ENCODE measurements around the gene CHN2. TPM values are rescaled to one million over a fixed set of nuclear protein-coding genes. Genes with fewer than 3 reads are reported as not detected.

Gene CHN2
- total RNA-seq, 1 donor from 2014 or later = 5.7 TPM

DNA sequence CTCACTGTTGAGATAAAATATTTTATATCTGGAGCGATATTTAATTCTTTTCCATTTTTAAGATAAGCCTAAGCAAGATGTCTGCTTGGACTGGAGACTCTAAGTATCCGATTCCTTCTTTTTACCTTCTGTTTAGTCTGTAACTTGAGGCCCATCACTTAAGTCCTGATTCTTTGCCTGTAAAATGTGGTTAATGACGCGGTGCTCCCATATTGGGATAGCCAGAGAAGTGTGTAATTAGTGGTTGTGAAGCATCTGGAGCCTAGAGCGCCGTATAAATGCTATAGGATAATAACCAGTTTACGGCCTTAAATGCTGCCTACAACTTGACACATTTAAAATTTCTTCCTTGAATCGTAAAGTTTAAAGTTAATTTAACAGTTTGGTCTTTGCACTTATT, 132.9 kb downstream of the CHN2 start:
- H3K4me3 ChIP-seq (ENCODE audit: low read depth, low read length) = no peak overlapping the region
- TF ChIP-seq, protein P1, sequence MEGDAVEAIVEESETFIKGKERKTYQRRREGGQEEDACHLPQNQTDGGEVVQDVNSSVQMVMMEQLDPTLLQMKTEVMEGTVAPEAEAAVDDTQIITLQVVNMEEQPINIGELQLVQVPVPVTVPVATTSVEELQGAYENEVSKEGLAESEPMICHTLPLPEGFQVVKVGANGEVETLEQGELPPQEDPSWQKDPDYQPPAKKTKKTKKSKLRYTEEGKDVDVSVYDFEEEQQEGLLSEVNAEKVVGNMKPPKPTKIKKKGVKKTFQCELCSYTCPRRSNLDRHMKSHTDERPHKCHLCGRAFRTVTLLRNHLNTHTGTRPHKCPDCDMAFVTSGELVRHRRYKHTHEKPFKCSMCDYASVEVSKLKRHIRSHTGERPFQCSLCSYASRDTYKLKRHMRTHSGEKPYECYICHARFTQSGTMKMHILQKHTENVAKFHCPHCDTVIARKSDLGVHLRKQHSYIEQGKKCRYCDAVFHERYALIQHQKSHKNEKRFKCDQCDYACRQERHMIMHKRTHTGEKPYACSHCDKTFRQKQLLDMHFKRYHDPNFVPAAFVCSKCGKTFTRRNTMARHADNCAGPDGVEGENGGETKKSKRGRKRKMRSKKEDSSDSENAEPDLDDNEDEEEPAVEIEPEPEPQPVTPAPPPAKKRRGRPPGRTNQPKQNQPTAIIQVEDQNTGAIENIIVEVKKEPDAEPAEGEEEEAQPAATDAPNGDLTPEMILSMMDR (IDR thresholded peaks at IDR 0.05; ENCODE audit: insufficient read depth, low read length, poor library complexity, severe bottlenecking) = no peak
- H3K27me3 ChIP-seq (ENCODE audit: control insufficient read depth, insufficient read depth, low read length) = no peaks in the 10 kb centered on the region
- no peak for DNase-seq (ENCODE audit: low read depth)
- no peaks in the 10 kb centered on the region for H3K36me3 ChIP-seq (ENCODE audit: control insufficient read depth, insufficient read depth, low read length)

DNA sequence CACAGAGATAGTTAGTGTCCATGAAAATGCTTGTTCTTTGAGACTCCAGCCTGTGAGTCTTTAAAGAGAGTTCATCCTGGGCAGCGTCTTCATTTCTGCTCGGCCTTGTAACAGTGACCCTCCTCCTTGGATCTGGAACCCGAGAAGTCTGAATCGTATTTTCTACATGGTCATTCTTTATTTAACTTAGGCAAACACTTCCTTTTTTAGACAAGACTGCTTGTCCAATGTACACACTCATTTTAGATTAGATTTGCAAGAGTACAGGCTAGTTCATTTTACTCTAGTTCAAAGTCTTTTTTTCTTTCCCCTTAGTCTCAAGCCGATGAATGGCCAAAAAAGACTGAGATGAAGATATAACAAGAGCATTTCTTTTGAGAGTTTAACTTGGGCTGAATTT, 133.5 kb downstream of the CHN2 start:
- Histone ChIP-seq H3K27me3 (ENCODE audit: control insufficient read depth, insufficient read depth, low read length) (no peaks in the 10 kb centered on the region), H3K36me3 (ENCODE audit: control insufficient read depth, insufficient read depth, low read length) (no peaks in the 10 kb centered on the region), H3K4me3 (ENCODE audit: low read depth, low read length) (no peak overlapping the region)
- no peak for DNase-seq (ENCODE audit: low read depth)
- TF ChIP-seq, protein P1 (IDR thresholded peaks at IDR 0.05; ENCODE audit: insufficient read depth, low read length, poor library complexity, severe bottlenecking) = no peak

DNA sequence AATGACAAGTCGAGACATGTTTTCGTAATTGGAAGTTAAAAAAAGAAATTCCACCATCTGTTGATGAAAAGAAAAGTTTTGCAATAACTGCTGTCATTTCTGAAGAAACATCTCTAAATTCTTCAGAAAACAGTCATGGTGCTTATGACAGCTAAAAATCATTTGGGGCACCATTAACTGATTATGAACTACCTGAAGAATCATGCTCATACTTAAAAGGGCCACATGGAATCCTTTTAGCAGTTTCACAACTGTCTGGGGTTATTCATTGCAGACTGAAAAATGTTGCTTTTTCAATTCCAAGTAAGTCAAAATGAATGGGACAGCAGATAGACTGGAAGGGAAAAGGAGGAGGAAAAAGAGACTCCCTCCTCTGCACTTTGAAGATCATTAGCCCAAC, 134.2 kb downstream of the CHN2 start:
- TF ChIP-seq, protein P1 (IDR thresholded peaks at IDR 0.05; ENCODE audit: insufficient read depth, low read length, poor library complexity, severe bottlenecking) = no peak
- Histone ChIP-seq H3K4me3 (ENCODE audit: low read depth, low read length) (no peak overlapping the region), H3K36me3 (ENCODE audit: control insufficient read depth, insufficient read depth, low read length) (no peaks in the 10 kb centered on the region), H3K27me3 (ENCODE audit: control insufficient read depth, insufficient read depth, low read length) (no peaks in the 10 kb centered on the region)
- no peak for DNase-seq (ENCODE audit: low read depth)

DNA sequence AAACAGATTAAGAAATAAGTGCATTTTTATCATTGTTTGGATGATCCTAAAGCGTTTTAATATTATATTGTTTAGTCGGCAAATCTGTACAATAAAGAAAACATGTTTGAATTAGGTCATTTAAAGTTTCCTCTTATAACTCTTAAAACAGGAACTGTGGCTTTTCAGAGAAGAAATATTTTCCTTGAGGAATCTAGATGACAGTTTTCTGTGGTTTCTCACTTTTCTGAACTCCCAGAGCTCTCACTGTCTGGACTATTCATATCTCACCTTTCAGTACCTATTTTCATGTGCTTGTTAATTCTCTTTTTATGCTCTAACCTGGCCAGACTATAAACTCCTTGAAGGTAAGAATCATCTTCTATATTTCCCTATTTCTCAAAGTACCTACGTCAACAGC, 135.1 kb downstream of the CHN2 start:
- Histone ChIP-seq H3K36me3 (ENCODE audit: control insufficient read depth, insufficient read depth, low read length) (no peaks in the 10 kb centered on the region), H3K4me3 (ENCODE audit: low read depth, low read length) (no peak overlapping the region), H3K27me3 (ENCODE audit: control insufficient read depth, insufficient read depth, low read length) (no peaks in the 10 kb centered on the region)
- TF ChIP-seq, protein P1 (IDR thresholded peaks at IDR 0.05; ENCODE audit: insufficient read depth, low read length, poor library complexity, severe bottlenecking) = no peak
- no peak for DNase-seq (ENCODE audit: low read depth)

- TF ChIP-seq, protein P1 (IDR thresholded peaks at IDR 0.05; ENCODE audit: insufficient read depth, low read length, poor library complexity, severe bottlenecking) = no peak
- no peaks in the 10 kb centered on the region for H3K36me3 ChIP-seq (ENCODE audit: control insufficient read depth, insufficient read depth, low read length)
These were observed 135.6 kb downstream of the CHN2 start for GRCh38 chr7:29330136-29330535.

GRCh38 chr7:29331163-29331562, 136.6 kb downstream of the CHN2 start:
- Histone ChIP-seq H3K36me3 (ENCODE audit: control insufficient read depth, insufficient read depth, low read length) (no peaks in the 10 kb centered on the region), H3K4me3 (ENCODE audit: low read depth, low read length) (no peak overlapping the region), H3K27me3 (ENCODE audit: control insufficient read depth, insufficient read depth, low read length) (no peaks in the 10 kb centered on the region)
- TF ChIP-seq, protein P1 (IDR thresholded peaks at IDR 0.05; ENCODE audit: insufficient read depth, low read length, poor library complexity, severe bottlenecking) = no peak
- DNase-seq (ENCODE audit: low read depth) = no peak

More at GRCh38 chr7:29330136-29330535, 135.6 kb downstream of the CHN2 start:
- Histone ChIP-seq H3K4me3 (ENCODE audit: low read depth, low read length) (no peak overlapping the region), H3K27me3 (ENCODE audit: control insufficient read depth, insufficient read depth, low read length) (no peaks in the 10 kb centered on the region)
- DNase-seq (ENCODE audit: low read depth) = no peak

Measured in kidney epithelial cell (primary cell).